T47D (cell line): Measurements from ENCODE around the gene NEB.

ENCODE experiments used
- DNase-seq, 2 experiments: peaks; one replicate each; pipeline versions ENCODE4 v3.0.0 to v3.0.0-alpha.2; 2011 to 2012; ENCODE audit warnings: low read depth in 1 of 2, low spot score in 1 of 2
- JUND ChIP-seq: IDR thresholded peaks from 2 replicates; pipeline ENCODE4 v1.6.1; 2012; ENCODE audit warnings: low read depth
- in situ Hi-C: cut with HindIII; loops from 2 replicates; pipeline ENCODE4 v1.10.0; 2016; ENCODE audit warnings: low sequenced_read_pairs, low pct_unique_long_range_greater_than_20kb

The NEB gene

GRCh38 chr2:151465771-151466170, 268.5 kb downstream of the NEB start:
- no peak for DNase-seq
- in situ Hi-C loops: no loop called here
- no peak for TF ChIP-seq JUND

DNA sequence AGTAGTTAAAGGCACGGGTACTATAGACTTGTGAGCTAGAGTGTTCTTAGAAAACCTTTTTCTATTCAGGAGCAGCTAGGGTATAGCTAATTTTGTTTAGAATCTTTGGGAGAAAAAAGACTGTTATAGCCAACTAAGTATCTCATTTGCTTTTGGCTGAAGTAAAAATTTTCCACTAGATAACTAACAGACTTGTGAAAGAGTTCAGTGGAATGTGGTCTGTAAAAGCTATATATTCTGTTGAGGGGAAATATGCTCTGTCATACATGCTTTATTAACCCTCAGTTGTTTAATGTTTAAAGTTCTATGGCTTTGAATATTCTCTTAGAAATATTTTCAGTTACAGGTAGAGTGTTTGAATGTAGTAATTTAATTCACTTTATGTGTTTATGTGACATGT, 274.9 kb downstream of the NEB start:
- in situ Hi-C loops: no loop called here
- TF ChIP-seq JUND: no peak
- DNase-seq: no peak

DNA sequence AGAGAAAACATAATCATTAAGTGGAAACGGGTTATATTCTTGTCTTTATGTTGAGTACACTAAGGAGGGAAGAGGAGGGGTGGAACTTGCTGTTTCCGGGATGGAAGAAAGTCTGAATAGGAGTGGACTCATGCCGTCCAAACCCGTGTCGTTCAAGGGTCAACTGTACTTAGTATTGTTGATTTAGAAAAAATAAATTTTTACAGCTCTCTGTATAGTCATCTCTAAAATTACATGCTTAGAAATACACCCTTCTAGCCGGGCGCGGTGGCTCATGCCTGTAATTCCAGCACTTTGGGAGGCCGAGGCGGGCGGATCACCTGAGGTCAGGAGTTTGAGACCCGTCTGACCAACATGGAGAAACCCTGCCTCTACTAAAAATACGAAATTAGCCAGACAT, 295.1 kb downstream of the NEB start:
- no peak for TF ChIP-seq JUND
- in situ Hi-C loops: no loop called here

DNA sequence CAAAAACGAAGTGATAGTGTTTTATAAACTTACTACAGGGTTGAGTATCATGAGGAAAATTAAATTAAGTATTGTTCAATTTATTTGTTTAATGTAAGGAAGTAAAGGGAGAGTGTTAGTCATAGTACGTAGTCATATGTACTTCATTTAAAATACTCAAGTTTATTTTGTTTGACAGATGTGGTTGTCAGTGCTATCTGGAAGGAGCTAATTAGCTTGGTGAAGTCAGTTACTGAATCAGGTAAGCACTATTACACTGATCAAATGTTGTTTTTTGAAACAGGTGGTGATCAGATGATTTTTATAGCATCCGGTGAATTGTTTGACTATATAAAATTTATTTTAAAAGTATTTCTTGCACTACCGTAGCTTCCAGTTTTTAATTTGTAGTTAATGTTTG, 295.8 kb downstream of the NEB start:
- TF ChIP-seq JUND: no peak
- in situ Hi-C loops: no loop called here
- no peak for DNase-seq

More for the DNA sequence above, 295.1 kb downstream of the NEB start:
- no peak for DNase-seq

GRCh38 chr2:151437630-151438029, 296.6 kb downstream of the NEB start:
- TF ChIP-seq JUND: no peak
- peak in 1 of 2 experiments; percentile 7 for DNase-seq
- in situ Hi-C loops: no loop called here
